Esophagus muscularis mucosa (tissue), 4 donors: ENCODE results near the gene CSTF3. TPM values are rescaled to one million over a fixed set of nuclear protein-coding genes. Genes with fewer than 3 reads are reported as not detected.
"Not testable (repeated sequence)": the region's sequence is repeated elsewhere in the genome, so short reads cannot be mapped to it uniquely, and the experiment has no call there.

Experiments used
- DNase-seq: peaks from one replicate; pipeline ENCODE4 v3.0.0-alpha.2; 2017; ENCODE audit errors: extremely low spot score
- H3K27ac ChIP-seq, 4 donors: fragments of 200-600 bp; sonication (generic); replicated peaks in 1 of 4; 1 replicate in 3 of 4; 2 replicates in 1 of 4; pipeline ENCODE4 v1.5.1; 2016 to 2019; ENCODE audit warnings: mild to moderate bottlenecking in 1 of 4
- H3K27me3 ChIP-seq, 4 donors: fragments of 200-600 bp; sonication (generic); one replicate each; pipeline versions ENCODE4 v1.5.1 to v1.6.0; 2016 to 2019
- H3K36me3 ChIP-seq, 4 donors: fragments of 200-600 bp; sonication (generic); one replicate each; pipeline ENCODE4 v1.5.1; 2016 to 2019
- H3K4me1 ChIP-seq, 4 donors: fragments of 200-600 bp; sonication (generic); one replicate each; pipeline ENCODE4 v1.5.1; 2016 to 2019
- H3K4me3 ChIP-seq, 4 donors: fragments of 200-600 bp; sonication (generic); 1 replicate in 2 of 4; 2 replicates in 2 of 4; pipeline ENCODE4 v1.5.1; 2016 to 2019; ENCODE audit warnings: mild to moderate bottlenecking in 4 of 4, moderate library complexity in 1 of 4
- H3K9me3 ChIP-seq, 4 donors: fragments of 200-600 bp; sonication (generic); 1 replicate in 3 of 4; 2 replicates in 1 of 4; pipeline ENCODE4 v1.5.1; 2016 to 2019
- CTCF ChIP-seq, 3 experiments: fragments of 200-600 bp in 2 of 3; fragments of 450-650 bp in 1 of 3; sonication (generic) in 2 of 3; IDR thresholded peaks; one replicate each; pipeline ENCODE4 v1.5.1; 2017 to 2019; ENCODE audit warnings: antibody characterized with exemption in 3 of 3, mild to moderate bottlenecking in 2 of 3, moderate library complexity in 1 of 3
- EP300 ChIP-seq: sonication (generic); formaldehyde crosslinking; IDR thresholded peaks from one replicate; pipeline ENCODE4 v1.6.1; 2017; ENCODE audit warnings: antibody characterized with exemption
- POLR2A ChIP-seq: fragments of 450-650 bp; IDR thresholded peaks from one replicate; pipeline ENCODE4 v1.6.1; 2017; ENCODE audit warnings: antibody characterized with exemption, moderate library complexity, mild to moderate bottlenecking, low read depth
- POLR2AphosphoS5 ChIP-seq, 2 donors: sonication (generic); formaldehyde crosslinking; IDR thresholded peaks; one replicate each; pipeline ENCODE4 v1.6.1; 2017; ENCODE audit warnings: antibody characterized with exemption in 2 of 2
- WGBS: methylation state at CpG from one replicate; pipeline ENCODE4 v1.1.5; 2018; 5-methylcytosine and 5-hydroxymethylcytosine counted together
- intact Hi-C: fragments of 100-400 bp; cut with DNase I; formaldehyde crosslinking; loops from one replicate; pipeline ENCODE4 v1.15.1; 2023
- total RNA-seq, 4 donors: library from RNA; depleted of rRNA; stranded (reverse); fragments of >200 nt; gene quantifications; one replicate each; pipeline versions ENCODE4 v1.1.0 to v1.2.1, GENCODE V29; 2016

Gene CSTF3
- total RNA-seq, 4 donors from 2014 or later: 7.1 to 12.5 (median 9.5) TPM

- H3K4me1 ChIP-seq, intact Hi-C loops, H3K27ac ChIP-seq, H3K27me3 ChIP-seq, H3K4me3 ChIP-seq, DNase-seq, H3K9me3 ChIP-seq: not testable (repeated sequence)
- WGBS: 65% methylated on average over 6 of the region's 6 CpGs
- peaks cover 14 to 44% (median 26%) of the 10 kb centered on the region in 4 donors for H3K36me3 ChIP-seq
Measured at GRCh38 chr11:33048701-33049100, 112.6 kb downstream of the CSTF3 start.

- no peak for DNase-seq
- Histone ChIP-seq H3K27ac (no peak overlapping the region), H3K4me1 (peaks cover 6 to 17% (median 13%) of the 10 kb centered on the region in 4 donors), H3K36me3 (peaks cover 14 to 46% (median 26%) of the 10 kb centered on the region in 4 donors), H3K27me3 (no peaks in the 10 kb centered on the region), H3K9me3 (no peaks in the 10 kb centered on the region), H3K4me3 (no peak overlapping the region)
- TF ChIP-seq EP300: no peak
- intact Hi-C loops: no loop called here
- WGBS: 93% methylated on average over 8 of the region's 8 CpGs
Measured at GRCh38 chr11:33045551-33046255, 115.6 kb downstream of the CSTF3 start.

- no peaks in the 10 kb centered on the region for H3K9me3 ChIP-seq
- no peaks in the 10 kb centered on the region for H3K27me3 ChIP-seq
- no peak for DNase-seq
- TF ChIP-seq POLR2AphosphoS5 (IDR thresholded peaks at IDR 0.05) (no peak), POLR2A (no peak), CTCF (IDR thresholded peaks at IDR 0.05) (no peak), EP300 (no peak)
- no peak overlapping the region for H3K27ac ChIP-seq
- intact Hi-C loops: no loop called here
- WGBS: 98% methylated on average over 4 of the region's 4 CpGs
- H3K4me3 ChIP-seq: no peak overlapping the region
- peaks cover 14 to 46% (median 26%) of the 10 kb centered on the region in 4 donors for H3K36me3 ChIP-seq
- peaks cover 6 to 22% (median 19%) of the 10 kb centered on the region in 4 donors for H3K4me1 ChIP-seq
Measured at GRCh38 chr11:33044285-33044756, 117.0 kb downstream of the CSTF3 start.

- H3K27me3 ChIP-seq: no peaks in the 10 kb centered on the region
- 81% methylated on average over 2 of the region's 2 CpGs for WGBS
- intact Hi-C loops: no loop called here
- H3K27ac ChIP-seq: no peak overlapping the region
- DNase-seq: no peak
- H3K36me3 ChIP-seq: peaks cover 14 to 44% (median 25%) of the 10 kb centered on the region in 4 donors
- H3K9me3 ChIP-seq: no peaks in the 10 kb centered on the region
- no peak for TF ChIP-seq POLR2A
- no peak for TF ChIP-seq EP300
- TF ChIP-seq POLR2AphosphoS5 (IDR thresholded peaks at IDR 0.05): no peak
- no peak for TF ChIP-seq CTCF (IDR thresholded peaks at IDR 0.05)
- peaks cover 6 to 24% (median 21%) of the 10 kb centered on the region in 4 donors for H3K4me1 ChIP-seq
- H3K4me3 ChIP-seq: no peak overlapping the region
Measured at GRCh38 chr11:33043221-33043830, 118.0 kb downstream of the CSTF3 start.

GRCh38 chr11:33040862-33041453 lies 120.3 kb downstream of the CSTF3 start:
- H3K9me3 ChIP-seq: no peaks in the 10 kb centered on the region
- H3K4me3 ChIP-seq: peak overlapping the region in 3 of 4 donors; percentile 91 to 100 (median 99)
- 65% methylated on average over 5 of the region's 5 CpGs for WGBS
- no peak for DNase-seq
- H3K4me1 ChIP-seq: peaks cover 6 to 24% (median 21%) of the 10 kb centered on the region in 4 donors
- intact Hi-C loops: no loop called here
- H3K27me3 ChIP-seq: no peaks in the 10 kb centered on the region
- peak overlapping the region; percentile 98 to 99 (median 99) for H3K27ac ChIP-seq
- TF ChIP-seq CTCF (IDR thresholded peaks at IDR 0.05): no peak
- TF ChIP-seq POLR2A: no peak
- TF ChIP-seq EP300: no peak
- no peak for TF ChIP-seq POLR2AphosphoS5 (IDR thresholded peaks at IDR 0.05)
- H3K36me3 ChIP-seq: peaks cover 14 to 30% (median 19%) of the 10 kb centered on the region in 4 donors
